ENCODE data around the gene PTGR1. TPM values are rescaled to one million over a fixed set of nuclear protein-coding genes. Genes with fewer than 3 reads are reported as not detected.

PTGR1 gene
- not detected in 2 replicates for total RNA-seq (2014; rRNA removed; shearing (Covaris generic); ENCODE audit: low replicate concordance)

DNA sequence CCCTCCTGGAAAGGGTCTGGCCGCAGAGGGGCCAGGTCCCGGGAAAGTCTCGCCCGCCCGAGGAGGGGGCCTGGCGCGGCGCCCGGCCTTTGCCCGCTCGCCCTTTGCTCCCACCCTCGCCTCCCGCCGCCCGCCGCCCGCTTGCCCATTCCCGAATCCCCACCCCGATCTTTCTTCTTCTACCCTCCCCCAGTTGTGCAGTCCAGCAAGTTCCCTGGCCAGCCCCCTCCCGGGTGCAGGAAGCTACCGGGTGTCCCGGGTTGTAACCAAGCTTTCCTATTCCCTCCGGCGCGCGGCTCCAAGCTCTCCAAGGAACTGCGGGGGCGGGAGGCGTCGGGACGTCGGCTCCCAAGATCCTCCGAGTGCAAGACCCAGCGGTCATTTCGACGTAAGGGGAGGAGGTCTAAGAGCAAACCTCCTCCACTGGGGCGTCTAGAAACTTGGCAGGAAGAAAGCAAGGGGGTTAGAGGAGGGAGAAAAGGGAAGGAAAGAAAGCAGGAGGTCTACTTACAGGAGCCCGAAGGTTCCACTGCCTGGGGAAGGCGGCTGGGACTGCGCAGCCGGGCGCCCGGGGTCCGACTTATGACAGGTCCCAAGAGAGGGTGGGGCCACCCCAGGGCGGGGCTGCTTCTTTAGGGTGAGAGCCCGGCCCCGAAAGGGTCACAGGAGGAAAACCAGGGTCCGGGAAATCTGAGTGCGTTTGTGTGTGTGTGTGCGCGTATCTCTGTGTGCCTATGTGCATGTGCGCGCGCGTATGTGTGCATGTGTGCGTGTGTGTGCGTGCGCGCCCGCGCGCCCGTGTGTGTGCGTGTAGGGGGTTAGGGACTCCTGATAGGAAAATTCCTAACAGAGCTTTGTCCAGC, at the start of gene PTGR1:
TSS of gene PTGR1 (minus strand) at position 556 of the 863 bp plus-strand sequence. CDS start 2,225 bp downstream, outside the sequence.
- Histone ChIP-seq H3K27ac (ENCODE audit: low read length) (no peak within 1 kb of the TSS), H3K4me1 (ENCODE audit: low read length) (peaks cover 4% of the 10 kb centered on the region), H3K27me3 (ENCODE audit: low read length) (no peaks in the 10 kb centered on the region), H3K36me3 (ENCODE audit: insufficient read depth, low read length) (no peaks in the 10 kb centered on the region), H3K9me3 (ENCODE audit: low read length) (no peaks in the 10 kb centered on the region), H3K9ac (ENCODE audit: low read length) (no peak within 1 kb of the TSS), H4K20me1 (ENCODE audit: insufficient read depth, low read depth, low read length) (no peaks in the 10 kb centered on the region), H3K79me2 (ENCODE audit: low read length) (no peaks in the 10 kb centered on the region), H2AFZ (ENCODE audit: low read length) (no peak within 1 kb of the TSS), H3K9me2 (replicated peaks; ENCODE audit: insufficient read depth, low read length) (no peaks in the 10 kb centered on the region), H3K4me3 (ENCODE audit: low read length) (peak within 1 kb of the TSS; percentile 63; the same call in 1 of the 2 replicates), H3K4me2 (ENCODE audit: low read depth, low read length, poor library complexity, severe bottlenecking) (peak within 1 kb of the TSS; percentile 61)
- no peak for DNase-seq

DNA sequence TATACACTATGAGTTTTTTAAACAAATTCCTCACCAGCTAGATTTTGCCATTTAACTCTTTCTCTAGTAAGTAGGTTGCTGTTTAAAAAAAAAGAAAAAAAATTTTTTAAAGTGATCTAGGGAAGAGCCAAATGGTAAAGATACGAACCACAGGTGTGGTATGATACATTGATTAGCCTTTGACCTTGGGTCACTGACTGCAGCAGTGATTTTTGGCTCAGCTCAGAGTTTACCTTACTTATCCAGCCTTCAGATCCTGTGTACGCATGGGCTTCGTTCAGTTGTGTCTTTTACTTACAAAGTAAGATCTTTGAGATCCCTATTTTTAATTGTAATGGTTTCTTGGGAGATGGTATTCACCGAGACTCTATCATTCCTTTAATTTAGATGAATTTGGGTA, 49.6 kb upstream of the PTGR1 start:
- Histone ChIP-seq H3K9ac (ENCODE audit: low read length) (no peak overlapping the region), H3K4me1 (ENCODE audit: low read length) (no peaks in the 10 kb centered on the region), H2AFZ (ENCODE audit: low read length) (no peak overlapping the region), H3K4me2 (ENCODE audit: low read depth, low read length, poor library complexity, severe bottlenecking) (no peak overlapping the region), H3K27ac (ENCODE audit: low read length) (no peak overlapping the region), H3K9me3 (ENCODE audit: low read length) (no peaks in the 10 kb centered on the region), H3K4me3 (ENCODE audit: low read length) (no peak overlapping the region), H3K27me3 (ENCODE audit: low read length) (no peaks in the 10 kb centered on the region), H3K36me3 (ENCODE audit: insufficient read depth, low read length) (peaks cover 44% of the 10 kb centered on the region), H4K20me1 (ENCODE audit: insufficient read depth, low read depth, low read length) (peaks cover 5% of the 10 kb centered on the region; the same call in 1 of the 2 replicates), H3K79me2 (ENCODE audit: low read length) (peaks cover 65% of the 10 kb centered on the region), H3K9me2 (replicated peaks; ENCODE audit: insufficient read depth, low read length) (no peaks in the 10 kb centered on the region)
- DNase-seq = no peak

DNA sequence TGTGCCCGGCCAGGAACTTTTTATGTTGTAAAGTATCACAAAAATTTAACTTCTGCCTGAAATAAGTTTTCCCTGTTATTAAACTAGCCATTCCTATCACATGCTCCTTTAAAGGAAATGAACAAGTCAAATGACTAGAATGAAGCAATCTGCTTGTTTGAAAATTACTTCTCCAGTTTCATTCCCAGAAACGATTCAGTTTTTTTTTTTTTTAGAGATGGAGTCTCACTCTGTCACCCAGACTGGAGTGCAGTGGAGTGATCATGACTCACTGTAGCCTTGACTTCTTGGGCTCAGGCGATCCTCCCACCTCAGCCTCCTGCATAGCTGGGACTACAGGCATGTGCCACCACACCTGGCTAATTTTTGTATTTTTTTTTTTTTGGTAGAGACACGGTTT, 48.6 kb upstream of the PTGR1 start:
- no peaks in the 10 kb centered on the region for H3K9me2 ChIP-seq (replicated peaks; ENCODE audit: insufficient read depth, low read length)
- no peak overlapping the region for H3K27ac ChIP-seq (ENCODE audit: low read length)
- no peak overlapping the region for H3K4me2 ChIP-seq (ENCODE audit: low read depth, low read length, poor library complexity, severe bottlenecking)
- DNase-seq = no peak
- H3K27me3 ChIP-seq (ENCODE audit: low read length) = no peaks in the 10 kb centered on the region
- peaks cover 5% of the 10 kb centered on the region; the same call in 1 of the 2 replicates for H4K20me1 ChIP-seq (ENCODE audit: insufficient read depth, low read depth, low read length)
- H3K36me3 ChIP-seq (ENCODE audit: insufficient read depth, low read length) = peaks cover 39% of the 10 kb centered on the region
- no peak overlapping the region for H2AFZ ChIP-seq (ENCODE audit: low read length)
- H3K9me3 ChIP-seq (ENCODE audit: low read length) = no peaks in the 10 kb centered on the region
- peaks cover 72% of the 10 kb centered on the region for H3K79me2 ChIP-seq (ENCODE audit: low read length)
- H3K9ac ChIP-seq (ENCODE audit: low read length) = no peak overlapping the region
- H3K4me1 ChIP-seq (ENCODE audit: low read length) = no peaks in the 10 kb centered on the region
- H3K4me3 ChIP-seq (ENCODE audit: low read length) = no peak overlapping the region

DNA sequence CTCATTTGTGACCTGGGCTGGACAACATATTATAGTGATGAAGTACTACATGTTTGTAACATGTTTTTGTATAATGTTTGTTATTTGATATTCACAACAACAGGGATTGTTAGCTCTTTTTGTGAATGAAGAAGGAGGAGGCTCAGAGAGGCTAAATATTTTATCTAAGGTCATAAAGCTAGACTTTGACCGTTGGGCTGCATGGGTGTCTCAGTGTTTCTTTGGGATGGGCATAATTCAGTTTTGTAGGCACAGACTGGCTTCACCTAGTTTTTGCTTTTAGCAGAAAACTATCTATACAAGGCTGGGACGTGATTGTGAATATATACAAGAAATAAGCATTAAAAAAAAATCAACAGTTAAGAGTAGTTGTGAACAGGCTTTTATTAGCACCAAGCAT, 47.0 kb upstream of the PTGR1 start:
- Histone ChIP-seq H3K36me3 (ENCODE audit: insufficient read depth, low read length) (peaks cover 44% of the 10 kb centered on the region), H2AFZ (ENCODE audit: low read length) (no peak overlapping the region), H3K9me3 (ENCODE audit: low read length) (no peaks in the 10 kb centered on the region), H3K4me2 (ENCODE audit: low read depth, low read length, poor library complexity, severe bottlenecking) (no peak overlapping the region), H3K27me3 (ENCODE audit: low read length) (no peaks in the 10 kb centered on the region), H3K79me2 (ENCODE audit: low read length) (peaks cover 78% of the 10 kb centered on the region), H3K4me1 (ENCODE audit: low read length) (no peaks in the 10 kb centered on the region), H3K4me3 (ENCODE audit: low read length) (no peak overlapping the region), H4K20me1 (ENCODE audit: insufficient read depth, low read depth, low read length) (peaks cover 5% of the 10 kb centered on the region; the same call in 1 of the 2 replicates), H3K9ac (ENCODE audit: low read length) (no peak overlapping the region), H3K27ac (ENCODE audit: low read length) (no peak overlapping the region), H3K9me2 (replicated peaks; ENCODE audit: insufficient read depth, low read length) (no peaks in the 10 kb centered on the region)
- no peak for DNase-seq

DNA sequence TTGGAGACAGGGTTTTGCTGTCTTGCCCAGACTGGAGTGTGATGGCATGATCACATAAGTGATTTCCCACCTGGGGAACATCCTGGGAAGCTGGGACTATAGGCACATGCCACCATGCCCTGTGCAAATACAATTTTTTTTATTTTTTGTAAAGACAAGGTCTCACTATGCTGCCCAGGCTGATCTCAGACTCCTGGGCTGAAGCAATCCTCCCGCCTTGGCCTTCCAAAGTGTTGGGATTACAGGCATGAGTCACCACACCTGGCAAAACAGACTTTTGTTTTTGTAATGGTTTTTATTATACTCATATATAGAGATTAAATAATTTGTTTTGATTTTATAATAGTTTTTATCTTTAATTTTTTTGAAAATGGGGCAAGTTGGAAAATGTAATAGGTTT, 46.4 kb upstream of the PTGR1 start:
- H2AFZ ChIP-seq (ENCODE audit: low read length) = no peak overlapping the region
- H3K4me1 ChIP-seq (ENCODE audit: low read length) = no peaks in the 10 kb centered on the region
- H3K27ac ChIP-seq (ENCODE audit: low read length) = no peak overlapping the region
- H3K27me3 ChIP-seq (ENCODE audit: low read length) = no peaks in the 10 kb centered on the region
- DNase-seq = no peak
- peaks cover 5% of the 10 kb centered on the region; the same call in 1 of the 2 replicates for H4K20me1 ChIP-seq (ENCODE audit: insufficient read depth, low read depth, low read length)
- H3K9me2 ChIP-seq (replicated peaks; ENCODE audit: insufficient read depth, low read length) = no peaks in the 10 kb centered on the region
- H3K36me3 ChIP-seq (ENCODE audit: insufficient read depth, low read length) = peaks cover 44% of the 10 kb centered on the region
- no peak overlapping the region for H3K9ac ChIP-seq (ENCODE audit: low read length)
- H3K79me2 ChIP-seq (ENCODE audit: low read length) = peaks cover 77% of the 10 kb centered on the region
- H3K9me3 ChIP-seq (ENCODE audit: low read length) = no peaks in the 10 kb centered on the region
- no peak overlapping the region for H3K4me2 ChIP-seq (ENCODE audit: low read depth, low read length, poor library complexity, severe bottlenecking)
- H3K4me3 ChIP-seq (ENCODE audit: low read length) = no peak overlapping the region

DNA sequence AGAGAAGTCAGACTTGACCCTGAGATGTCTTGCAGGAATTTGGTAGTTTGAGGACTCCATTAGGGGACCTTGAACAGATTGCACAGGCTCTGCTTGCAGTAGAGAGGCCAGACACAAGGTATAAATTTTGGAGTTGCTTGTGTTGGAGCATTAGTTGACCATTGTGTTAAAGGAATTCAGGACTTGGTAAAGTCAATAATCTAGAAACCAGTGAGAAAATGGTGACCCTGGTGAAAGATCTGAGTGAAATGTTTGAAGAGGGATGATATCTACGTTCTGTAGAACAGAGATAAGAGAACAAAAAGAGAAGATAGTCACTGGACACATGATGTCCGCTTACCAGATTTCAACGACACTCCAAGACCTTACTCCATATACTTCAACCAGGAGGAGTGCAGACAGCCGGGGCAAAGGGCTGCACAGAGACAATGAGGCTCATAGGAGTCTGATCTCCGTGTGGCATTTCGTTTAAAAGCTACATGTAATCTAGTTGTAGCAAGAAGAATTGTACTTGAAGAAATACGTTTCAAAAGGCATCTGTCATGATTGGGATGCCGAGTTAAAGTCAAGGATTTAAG, 44.8 kb upstream of the PTGR1 start:
- Histone ChIP-seq H3K27ac (ENCODE audit: low read length) (no peak overlapping the region), H3K27me3 (ENCODE audit: low read length) (no peaks in the 10 kb centered on the region), H3K9me2 (replicated peaks; ENCODE audit: insufficient read depth, low read length) (no peaks in the 10 kb centered on the region), H3K9me3 (ENCODE audit: low read length) (no peaks in the 10 kb centered on the region), H2AFZ (ENCODE audit: low read length) (no peak overlapping the region), H3K4me2 (ENCODE audit: low read depth, low read length, poor library complexity, severe bottlenecking) (no peak overlapping the region), H3K4me3 (ENCODE audit: low read length) (no peak overlapping the region), H3K36me3 (ENCODE audit: insufficient read depth, low read length) (peaks cover 30% of the 10 kb centered on the region), H3K79me2 (ENCODE audit: low read length) (peaks cover 68% of the 10 kb centered on the region), H3K9ac (ENCODE audit: low read length) (no peak overlapping the region), H3K4me1 (ENCODE audit: low read length) (no peaks in the 10 kb centered on the region), H4K20me1 (ENCODE audit: insufficient read depth, low read depth, low read length) (peaks cover 5% of the 10 kb centered on the region; the same call in 1 of the 2 replicates)
- DNase-seq = no peak

DNA sequence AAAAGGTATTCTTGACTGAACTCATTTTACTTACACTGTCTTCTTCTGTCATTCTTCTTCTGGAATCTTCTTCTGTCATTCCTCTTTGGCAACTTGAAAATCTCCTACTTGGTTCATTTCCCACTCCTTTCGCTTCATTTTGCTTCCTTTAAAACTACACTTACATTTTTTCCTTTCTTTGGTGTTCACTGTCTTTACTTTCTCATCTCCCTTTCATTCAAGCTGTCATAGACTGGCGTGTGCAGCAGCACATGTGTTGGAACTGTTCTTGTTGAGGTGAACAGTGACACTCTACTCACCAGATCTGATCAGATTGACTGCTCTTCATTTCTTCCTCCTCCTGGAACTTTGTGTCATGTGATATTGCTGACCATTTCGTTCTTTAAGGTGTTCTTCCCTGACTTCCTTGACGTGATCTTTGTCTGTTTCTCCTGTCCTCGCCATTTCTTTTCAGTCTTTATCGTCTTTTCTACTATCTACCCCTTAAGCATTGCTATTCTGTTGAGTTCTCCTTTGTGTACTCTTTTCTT, 38.0 kb upstream of the PTGR1 start:
- H2AFZ ChIP-seq (ENCODE audit: low read length) = no peak overlapping the region
- H3K27me3 ChIP-seq (ENCODE audit: low read length) = no peaks in the 10 kb centered on the region
- H3K79me2 ChIP-seq (ENCODE audit: low read length) = peaks cover 74% of the 10 kb centered on the region
- no peak overlapping the region for H3K9ac ChIP-seq (ENCODE audit: low read length)
- H3K4me1 ChIP-seq (ENCODE audit: low read length) = peaks cover 24% of the 10 kb centered on the region
- DNase-seq = no peak
- no peaks in the 10 kb centered on the region; the same call in 1 of the 2 replicates for H3K9me3 ChIP-seq (ENCODE audit: low read length)
- peaks cover 44% of the 10 kb centered on the region for H4K20me1 ChIP-seq (ENCODE audit: insufficient read depth, low read depth, low read length)
- H3K27ac ChIP-seq (ENCODE audit: low read length) = no peak overlapping the region
- H3K9me2 ChIP-seq (replicated peaks; ENCODE audit: insufficient read depth, low read length) = no peaks in the 10 kb centered on the region
- no peak overlapping the region for H3K4me3 ChIP-seq (ENCODE audit: low read length)
- no peak overlapping the region for H3K4me2 ChIP-seq (ENCODE audit: low read depth, low read length, poor library complexity, severe bottlenecking)
- H3K36me3 ChIP-seq (ENCODE audit: insufficient read depth, low read length) = peaks cover 39% of the 10 kb centered on the region

DNA sequence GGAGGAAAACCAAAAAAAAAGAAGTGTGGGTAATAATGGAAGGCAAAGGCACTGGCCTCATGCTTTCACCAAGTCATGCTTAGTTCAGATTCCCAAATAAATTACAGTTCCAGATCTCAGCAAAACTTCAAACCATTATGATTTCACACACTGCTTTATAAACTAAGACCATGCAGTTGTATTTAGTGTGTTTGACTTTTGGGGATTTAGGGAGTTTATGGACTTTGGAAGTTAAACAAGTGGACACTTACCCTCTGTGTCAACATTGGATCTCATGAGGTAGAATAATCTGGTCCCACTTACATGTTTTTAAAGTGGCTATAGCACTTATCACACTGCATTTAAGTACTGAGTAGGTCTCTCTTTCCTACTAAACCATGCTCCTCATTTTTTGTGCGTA, 35.4 kb upstream of the PTGR1 start:
- Histone ChIP-seq H3K9me2 (replicated peaks; ENCODE audit: insufficient read depth, low read length) (no peaks in the 10 kb centered on the region), H3K27ac (ENCODE audit: low read length) (no peak overlapping the region), H3K27me3 (ENCODE audit: low read length) (no peaks in the 10 kb centered on the region), H3K4me2 (ENCODE audit: low read depth, low read length, poor library complexity, severe bottlenecking) (no peak overlapping the region), H3K4me1 (ENCODE audit: low read length) (peaks cover 35% of the 10 kb centered on the region), H3K79me2 (ENCODE audit: low read length) (peaks cover 90% of the 10 kb centered on the region), H3K36me3 (ENCODE audit: insufficient read depth, low read length) (peaks cover 40% of the 10 kb centered on the region), H3K4me3 (ENCODE audit: low read length) (no peak overlapping the region), H2AFZ (ENCODE audit: low read length) (no peak overlapping the region), H3K9ac (ENCODE audit: low read length) (no peak overlapping the region), H3K9me3 (ENCODE audit: low read length) (no peaks in the 10 kb centered on the region; the same call in 1 of the 2 replicates), H4K20me1 (ENCODE audit: insufficient read depth, low read depth, low read length) (peaks cover 49% of the 10 kb centered on the region)
- DNase-seq = no peak

Measured in Karpas-422 (cell line).